ENCODE measurements around the gene PMEPA1.

- TF ChIP-seq, protein P1, sequence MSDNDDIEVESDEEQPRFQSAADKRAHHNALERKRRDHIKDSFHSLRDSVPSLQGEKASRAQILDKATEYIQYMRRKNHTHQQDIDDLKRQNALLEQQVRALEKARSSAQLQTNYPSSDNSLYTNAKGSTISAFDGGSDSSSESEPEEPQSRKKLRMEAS (IDR thresholded peaks at IDR 0.05), result no peak
- TF ChIP-seq, protein P2, sequence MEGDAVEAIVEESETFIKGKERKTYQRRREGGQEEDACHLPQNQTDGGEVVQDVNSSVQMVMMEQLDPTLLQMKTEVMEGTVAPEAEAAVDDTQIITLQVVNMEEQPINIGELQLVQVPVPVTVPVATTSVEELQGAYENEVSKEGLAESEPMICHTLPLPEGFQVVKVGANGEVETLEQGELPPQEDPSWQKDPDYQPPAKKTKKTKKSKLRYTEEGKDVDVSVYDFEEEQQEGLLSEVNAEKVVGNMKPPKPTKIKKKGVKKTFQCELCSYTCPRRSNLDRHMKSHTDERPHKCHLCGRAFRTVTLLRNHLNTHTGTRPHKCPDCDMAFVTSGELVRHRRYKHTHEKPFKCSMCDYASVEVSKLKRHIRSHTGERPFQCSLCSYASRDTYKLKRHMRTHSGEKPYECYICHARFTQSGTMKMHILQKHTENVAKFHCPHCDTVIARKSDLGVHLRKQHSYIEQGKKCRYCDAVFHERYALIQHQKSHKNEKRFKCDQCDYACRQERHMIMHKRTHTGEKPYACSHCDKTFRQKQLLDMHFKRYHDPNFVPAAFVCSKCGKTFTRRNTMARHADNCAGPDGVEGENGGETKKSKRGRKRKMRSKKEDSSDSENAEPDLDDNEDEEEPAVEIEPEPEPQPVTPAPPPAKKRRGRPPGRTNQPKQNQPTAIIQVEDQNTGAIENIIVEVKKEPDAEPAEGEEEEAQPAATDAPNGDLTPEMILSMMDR (IDR thresholded peaks at IDR 0.05; ENCODE audit: low read depth, low read length, missing input control), result no peak
- TF ChIP-seq RAD21 (IDR thresholded peaks at IDR 0.05) (no peak), TAF1 (conservative IDR thresholded peaks at IDR 0.05) (no peak), RXRA (IDR thresholded peaks at IDR 0.05) (no peak)
Observed at GRCh38 chr20:57652606-57653545, 56.9 kb downstream of the PMEPA1 start.
